ENCODE measurements around the gene C14orf39.

C14orf39 gene, protein sequence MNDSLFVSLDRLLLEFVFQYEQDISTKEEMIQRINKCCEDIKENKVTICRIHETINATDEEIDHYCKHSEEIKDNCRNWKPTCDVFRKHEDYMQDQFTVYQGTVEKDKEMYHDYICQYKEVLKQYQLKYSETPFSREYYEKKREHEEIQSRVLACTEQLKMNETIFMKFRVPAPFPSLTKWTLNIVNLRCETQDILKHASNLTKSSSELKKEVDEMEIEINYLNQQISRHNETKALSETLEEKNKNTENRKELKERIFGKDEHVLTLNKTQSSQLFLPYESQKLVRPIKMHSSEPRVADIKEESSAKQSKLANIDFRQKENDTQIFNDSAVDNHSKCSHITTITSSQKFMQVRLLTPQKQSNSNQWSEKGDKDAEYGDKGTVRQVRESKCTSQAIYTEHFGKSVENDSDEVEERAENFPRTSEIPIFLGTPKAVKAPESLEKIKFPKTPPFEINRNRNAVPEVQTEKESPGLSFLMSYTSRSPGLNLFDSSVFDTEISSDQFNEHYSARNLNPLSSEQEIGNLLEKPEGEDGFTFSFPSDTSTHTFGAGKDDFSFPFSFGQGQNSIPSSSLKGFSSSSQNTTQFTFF

DNA sequence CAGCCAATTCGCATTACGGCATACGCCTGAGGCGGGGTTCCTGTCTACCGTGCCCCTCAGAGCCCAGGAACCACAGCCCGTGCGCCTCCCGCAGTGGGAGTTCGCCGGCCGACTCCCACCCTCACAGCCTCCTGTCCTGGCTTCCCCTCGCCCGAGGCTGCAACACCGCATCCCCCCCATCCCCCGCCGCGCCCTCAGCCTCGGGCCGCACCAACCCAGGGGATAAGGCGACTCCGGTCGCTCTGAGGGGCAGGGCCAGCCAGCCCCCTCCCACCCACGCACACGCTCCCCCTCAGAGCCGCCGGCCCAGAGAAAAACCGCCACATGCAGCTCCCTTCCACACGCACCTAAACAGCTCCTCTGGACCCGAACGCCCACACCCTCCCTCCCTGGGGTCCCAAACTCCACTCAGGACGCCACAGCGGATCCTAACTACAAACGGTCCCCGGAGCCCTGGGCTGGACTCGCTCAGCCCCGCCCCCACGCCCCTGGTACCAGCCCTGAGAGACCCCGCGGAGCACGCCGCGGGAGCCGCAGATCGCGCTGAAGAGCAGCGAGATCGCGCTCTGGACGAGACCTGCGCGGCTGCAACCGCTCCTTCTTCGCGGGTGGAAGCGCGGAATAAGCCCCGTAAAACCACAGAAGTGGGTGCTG, at the start of gene C14orf39:
C14orf39 (minus strand) TSS at position 466 of the 654 bp plus-strand sequence. CDS start 985 bp downstream, outside the sequence.
- DNase-seq = no peak

DNA sequence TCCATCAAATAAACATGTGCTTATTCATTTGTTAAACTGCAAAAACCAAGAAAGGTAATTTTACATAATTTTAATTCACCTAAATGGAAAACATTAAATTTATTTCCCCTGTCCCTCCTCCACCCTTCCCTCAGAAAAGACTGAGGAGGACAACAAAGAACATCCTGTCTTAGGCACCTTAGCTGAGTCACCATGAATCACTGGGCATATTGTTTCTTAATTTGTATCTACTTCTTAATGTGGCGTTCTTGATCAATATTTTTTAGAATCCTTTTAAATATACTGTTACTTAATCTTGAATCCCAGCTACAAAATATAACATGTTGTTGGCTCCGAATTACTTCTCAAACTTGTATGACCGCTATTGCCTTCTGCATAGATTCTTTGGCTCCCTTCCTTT, 46.6 kb upstream of the C14orf39 start:
- DNase-seq = no peak

DNA sequence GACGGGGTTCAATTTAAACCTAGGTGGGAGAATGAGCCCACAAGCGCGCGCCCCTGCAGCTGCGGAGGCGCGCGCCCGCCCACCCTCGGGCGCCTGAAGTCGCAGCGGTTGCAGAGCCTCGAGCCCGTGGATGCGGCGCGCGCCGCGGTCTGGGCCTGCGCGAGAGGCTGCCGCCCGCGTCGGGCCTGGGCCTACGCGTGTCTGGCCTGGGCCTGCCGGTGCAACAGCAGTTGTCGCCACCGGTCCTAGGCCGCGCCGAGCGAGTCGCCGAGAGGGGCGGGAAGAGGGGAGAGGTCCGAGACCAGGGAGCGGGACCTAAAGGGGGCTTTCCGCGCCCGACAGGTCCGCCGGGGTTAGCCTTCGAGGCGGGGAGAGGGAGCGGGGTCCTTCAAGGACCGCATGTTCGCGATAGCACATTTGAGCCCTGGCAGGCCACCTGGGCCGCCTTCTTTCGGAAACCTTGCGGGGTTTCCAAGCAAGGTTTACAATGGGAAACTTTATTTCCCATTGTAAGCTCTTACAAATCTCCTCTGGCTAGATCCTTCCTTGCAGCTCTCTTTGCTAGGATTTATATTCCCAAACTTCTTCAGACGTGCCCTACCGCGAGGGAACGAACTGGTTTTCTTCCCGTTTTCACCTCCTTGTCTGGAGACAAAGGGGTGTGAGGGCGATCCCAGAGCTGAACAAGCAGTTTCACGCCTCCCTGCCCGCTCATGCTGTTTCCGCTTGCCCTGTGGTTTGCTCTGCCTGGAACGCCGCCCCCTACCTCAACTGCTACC, 29.8 kb upstream of the C14orf39 start:
- no peak for DNase-seq

DNA sequence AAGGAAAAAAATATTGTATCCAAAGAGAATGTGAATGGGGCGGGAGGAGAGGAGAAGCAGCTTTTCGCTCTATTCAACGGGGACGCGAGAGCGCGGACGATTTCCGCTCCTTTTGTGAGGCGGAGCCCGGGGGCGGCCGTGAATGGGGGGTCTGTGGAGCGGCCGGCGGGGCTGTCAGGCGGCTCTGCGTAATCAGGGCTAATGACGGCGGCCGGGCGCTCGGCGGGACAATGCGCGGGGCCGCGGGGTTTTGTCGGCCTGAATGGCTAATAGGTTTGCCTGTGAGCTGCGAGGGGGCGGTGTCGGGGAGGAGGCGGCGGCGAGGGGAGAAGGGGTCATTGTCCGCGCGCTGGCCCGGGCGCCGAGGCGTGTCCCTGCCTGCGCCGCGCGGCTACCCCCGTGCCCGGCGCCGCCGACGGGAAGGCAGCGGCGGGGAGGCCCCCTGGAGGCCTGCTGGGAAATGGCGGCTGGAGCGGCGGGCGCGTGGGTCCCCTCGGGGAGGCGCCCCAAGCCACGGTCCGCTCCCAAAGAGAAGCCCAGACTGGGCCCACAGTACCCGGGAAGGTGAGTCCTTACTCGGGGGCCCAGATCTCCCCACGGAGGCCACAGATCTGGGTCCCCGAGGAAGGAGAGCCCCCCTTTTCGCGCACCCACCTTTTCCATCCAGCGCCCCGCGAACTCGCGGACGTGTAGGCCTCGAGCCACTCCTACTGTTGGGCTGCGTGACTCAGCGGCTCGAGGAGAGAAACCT, 29.1 kb upstream of the C14orf39 start:
- no peak for DNase-seq

DNA sequence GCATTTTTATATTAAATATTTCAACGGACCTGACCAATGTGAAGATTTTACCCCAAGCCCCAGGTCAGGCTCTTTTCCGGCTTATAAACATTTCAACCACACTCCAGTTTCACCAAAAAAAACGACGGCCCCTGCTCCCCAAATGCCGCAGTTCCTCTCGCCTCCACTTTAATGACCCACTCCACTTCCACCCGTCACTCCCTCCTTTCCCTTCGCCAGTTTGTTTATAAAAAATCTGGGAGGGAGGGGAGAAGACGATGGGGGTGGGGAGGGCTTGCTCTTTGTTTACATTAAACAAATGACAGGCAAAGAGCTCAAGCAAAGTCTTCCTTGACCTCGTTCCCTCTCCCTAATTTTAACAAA, 28.5 kb upstream of the C14orf39 start:
- no peak for DNase-seq

DNA sequence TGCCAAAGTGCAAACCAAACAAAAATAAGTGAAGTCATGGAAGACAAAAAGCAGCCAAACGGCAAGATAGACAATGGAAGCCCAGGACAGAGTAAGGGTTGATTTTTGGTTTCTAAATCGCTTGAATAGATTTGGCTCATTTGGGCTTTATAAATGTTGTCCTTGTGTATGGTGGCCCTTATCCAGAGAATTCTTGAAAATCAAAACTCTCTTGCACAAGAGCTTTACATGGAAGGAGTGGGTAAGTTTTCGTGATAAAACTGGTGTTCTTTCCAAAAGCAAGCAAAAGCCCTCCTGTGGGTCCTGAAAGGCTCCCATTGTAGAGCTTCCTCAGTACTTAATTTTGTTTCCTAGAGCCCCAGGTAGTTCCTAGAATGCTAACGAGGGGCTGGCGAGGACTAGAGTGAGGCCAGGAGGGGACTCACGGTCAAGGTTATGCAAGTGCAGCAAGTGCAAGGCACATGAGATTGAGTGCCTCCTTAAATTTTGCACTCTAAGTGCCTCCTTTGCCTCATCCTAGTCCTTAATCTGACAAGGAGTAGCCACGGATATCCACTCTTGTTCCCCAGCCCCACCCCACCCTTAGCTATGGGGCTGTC, 27.2 kb upstream of the C14orf39 start:
- no peak for DNase-seq

DNA sequence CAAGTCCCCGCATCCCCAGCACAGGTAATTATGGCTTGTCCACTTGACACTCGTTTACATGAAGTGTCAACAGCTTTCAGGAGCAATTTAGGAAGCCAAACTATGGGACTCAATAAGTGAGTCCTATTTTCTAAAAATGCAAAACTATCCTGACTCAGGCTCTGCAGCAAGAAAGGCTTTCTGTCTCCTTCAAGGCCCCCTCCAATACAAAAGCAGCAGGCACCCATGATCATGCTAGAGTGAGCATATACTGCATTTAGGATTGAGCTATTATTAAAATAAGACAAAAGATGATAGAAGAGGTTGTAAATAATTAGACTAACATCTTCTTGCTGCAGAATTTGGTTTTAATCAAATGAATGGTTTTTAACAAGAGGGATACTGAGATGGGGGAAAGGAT, 26.3 kb upstream of the C14orf39 start:
- no peak for DNase-seq

DNA sequence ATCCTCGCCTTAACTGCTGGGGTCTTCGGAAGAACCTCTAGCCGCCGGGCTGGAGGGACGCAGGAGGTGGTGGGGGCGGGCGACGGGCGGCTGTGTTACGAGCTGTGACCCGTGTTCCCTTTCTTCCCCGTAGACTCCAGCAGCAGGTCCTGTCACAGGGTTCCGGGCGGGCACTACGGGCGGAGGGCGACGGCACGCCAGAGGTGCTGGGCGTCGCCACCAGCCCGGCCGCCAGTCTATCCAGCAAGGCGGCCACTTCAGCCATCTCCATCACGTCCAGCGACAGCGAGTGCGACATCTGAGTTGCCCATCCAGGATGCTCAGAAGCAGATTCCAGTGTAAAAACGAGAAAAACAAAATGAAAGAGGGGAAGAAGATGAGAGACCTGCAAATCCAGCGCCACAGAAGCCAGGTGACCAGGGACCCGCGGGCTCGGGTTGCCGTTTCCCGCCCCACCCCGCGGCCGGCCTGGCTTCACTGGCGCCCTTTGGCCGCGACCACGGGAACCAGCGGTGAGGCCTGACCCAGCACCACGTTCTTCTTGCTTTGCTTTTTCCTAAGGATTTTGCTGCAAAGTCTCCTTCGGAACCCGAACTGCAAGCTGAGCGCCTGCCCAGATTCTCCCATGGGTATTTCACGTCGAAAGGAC, 25.2 kb upstream of the C14orf39 start:
- DNase-seq = no peak

DNA sequence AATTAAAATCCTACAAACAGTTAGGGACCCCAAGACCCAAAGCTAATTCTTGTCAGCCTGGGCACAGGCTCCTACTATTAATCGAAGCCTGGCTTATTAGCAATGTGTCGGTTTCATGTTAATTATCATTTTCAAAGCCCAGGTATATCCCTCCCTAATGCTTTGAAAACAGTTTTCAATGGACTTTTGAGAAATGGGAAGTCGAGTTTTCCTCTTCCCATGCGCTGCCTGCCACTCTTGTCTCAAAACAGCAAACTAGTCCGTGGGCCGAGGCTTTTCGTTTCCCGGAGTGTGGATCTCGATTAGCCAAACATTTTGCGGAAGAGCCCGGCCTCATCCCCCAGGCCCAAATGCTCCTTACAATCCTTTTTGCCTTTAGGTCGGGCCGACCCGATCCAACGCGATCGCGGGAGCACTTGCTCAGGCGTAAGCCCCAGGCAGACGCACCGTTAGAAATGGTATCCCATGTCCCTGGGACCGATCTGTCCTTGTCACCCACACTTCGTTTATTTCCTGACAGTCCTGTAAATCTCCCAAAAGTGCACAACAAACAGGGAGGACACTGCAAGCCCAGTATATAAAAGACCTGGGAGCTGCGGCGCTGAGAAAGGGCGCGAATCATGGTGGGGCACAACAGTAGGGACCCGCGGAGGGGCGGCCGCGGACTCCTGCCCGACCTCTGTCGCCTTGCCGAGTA, 24.5 kb upstream of the C14orf39 start:
- DNase-seq = no peak

DNA sequence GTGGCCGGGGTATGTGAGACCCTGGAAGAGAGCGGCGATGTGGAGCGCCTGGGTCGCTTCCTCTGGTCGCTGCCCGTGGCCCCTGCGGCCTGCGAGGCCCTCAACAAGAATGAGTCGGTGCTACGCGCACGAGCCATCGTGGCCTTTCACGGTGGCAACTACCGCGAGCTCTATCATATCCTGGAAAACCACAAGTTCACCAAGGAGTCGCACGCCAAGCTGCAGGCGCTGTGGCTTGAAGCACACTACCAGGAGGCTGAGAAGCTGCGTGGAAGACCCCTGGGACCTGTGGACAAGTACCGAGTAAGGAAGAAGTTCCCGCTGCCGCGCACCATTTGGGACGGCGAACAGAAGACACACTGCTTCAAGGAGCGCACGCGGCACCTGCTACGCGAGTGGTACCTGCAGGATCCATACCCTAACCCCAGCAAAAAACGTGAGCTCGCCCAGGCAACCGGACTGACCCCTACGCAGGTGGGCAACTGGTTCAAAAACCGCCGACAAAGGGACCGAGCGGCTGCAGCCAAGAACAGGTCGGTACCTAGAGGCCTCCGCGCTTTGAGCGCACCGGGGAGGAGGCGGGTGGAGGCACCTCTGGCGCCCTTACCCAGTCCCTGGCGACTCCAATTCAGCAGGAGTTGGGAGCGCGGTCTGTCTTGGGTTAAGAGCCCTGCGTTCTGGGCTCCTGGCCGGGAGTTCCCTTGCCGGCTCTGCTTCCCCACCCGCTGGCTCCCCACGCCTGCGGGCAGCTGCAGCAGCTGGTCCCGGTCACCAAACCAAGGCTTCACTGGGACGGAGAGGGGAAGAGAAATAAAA, 23.8 kb upstream of the C14orf39 start:
- no peak for DNase-seq

DNA sequence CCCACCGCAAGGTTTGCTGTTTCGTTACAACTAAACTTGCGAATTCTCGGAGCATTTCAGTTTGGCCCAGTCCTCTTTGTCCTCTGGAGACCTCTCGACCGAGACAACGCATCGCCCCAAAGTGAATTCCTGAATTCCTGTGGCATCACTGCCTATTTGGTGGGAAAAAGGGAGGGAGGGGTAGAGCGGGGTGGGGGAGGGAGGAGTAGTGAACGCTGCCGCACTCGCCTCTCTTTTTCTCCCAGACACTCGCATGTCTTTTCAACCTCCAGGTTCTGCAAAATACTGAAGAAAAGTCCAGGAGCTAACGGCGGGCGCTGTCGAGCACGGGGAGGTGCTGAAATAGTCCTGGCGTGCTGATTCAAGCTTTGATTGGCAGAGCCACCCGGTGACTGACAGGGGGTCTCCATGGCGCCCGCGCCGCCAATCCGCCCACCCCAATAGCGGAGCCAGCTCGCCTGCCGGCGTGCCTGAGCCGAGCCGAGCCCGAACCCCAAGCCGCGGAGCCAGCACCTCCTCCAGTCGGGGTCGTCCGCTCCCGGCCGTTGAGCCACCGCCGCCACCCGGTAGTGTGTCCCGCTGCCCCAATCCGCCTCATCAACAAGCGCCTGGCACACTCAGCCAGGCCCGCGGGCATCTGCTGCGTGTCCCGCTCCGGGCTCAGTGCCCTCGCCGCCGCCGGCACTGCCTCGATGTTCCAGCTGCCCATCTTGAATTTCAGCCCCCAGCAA, 23.0 kb upstream of the C14orf39 start, which contains the start of gene SIX6:
SIX6 (plus strand) TSS at position 440 of the 731 bp plus-strand sequence; CDS start at position 693, 253 bp downstream.
- no peak for DNase-seq

DNA sequence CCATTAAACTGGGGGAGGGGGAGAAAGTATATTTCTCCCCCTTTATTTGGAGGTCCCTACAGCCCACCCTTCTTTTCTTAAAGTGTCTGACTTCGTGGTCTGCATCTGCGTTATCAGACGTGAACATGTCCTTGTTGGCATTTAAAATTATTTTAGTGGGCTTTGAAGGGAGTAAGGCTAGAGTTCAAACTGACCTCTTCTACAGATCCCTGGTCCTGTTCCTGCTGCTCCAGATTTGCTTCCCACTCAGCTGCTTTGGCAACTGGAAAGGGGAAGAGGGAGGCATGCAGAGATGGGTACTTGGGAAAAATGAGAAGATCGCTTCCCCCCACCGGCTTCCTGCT, 22.5 kb upstream of the C14orf39 start:
- DNase-seq = no peak

DNA sequence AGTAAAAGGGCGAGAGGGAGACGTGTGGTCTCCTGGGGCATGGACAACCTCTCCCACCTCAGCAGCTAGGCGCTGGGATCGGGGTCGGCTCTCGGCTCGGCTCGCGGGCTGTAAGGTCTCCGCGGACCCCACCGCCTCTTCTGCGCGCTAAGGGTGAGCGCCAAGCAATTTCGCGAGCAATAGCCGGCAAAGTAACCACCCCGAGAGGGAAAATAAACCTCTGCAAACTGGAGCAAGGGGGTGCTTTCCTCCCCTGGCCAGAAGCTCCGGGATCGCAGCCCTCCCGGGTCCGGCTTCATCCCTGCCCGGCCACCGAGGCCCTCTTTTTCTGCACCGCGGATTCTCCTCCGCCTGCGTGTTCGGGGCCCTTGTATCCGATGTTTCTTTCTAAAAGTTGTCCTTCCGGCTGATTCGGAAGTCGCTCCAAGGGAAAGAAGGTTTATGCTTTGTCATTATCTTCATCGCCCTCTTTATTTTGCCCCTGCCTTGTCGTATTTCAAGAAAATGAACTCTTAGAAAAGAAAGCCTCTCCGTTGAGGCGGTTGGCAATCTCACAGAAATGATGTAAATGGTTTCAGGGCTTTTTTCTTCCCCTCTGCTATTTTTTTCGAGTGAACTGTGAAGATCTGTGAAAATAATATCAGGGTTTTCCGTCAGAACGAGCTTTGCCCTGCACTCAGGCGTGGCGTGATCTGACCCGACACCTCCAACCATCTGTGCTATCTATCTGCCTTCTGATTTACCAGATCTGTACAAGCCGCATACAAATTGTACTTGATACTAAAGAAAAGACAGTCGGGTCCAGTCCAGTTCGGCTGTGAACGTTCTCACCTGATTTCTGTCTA, 21.3 kb upstream of the C14orf39 start:
- no peak for DNase-seq

DNA sequence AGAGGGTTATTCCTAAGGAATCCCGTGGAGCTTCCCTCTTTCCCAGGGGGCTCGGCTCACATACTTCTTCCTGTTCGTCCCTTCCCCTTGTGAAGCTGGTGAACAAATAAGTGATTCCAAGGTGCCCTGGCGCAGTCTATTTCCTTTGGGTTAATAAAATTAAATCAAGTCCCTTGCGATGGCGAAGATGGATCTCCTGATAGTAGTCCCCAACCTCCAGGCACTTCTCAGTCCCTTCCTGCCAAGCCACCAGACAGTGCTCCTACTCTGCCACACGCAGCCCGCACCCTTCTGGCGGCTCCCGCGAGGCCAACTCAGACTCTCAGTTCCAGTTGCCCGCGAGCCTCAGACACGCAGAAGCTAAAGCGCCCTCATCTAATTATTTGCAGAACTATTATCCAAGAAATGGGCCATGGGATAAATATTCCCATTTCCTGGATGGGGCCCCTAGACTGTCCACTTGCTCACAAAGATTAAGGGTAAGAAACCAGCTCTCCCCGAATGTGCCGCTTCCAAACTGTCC, 20.7 kb upstream of the C14orf39 start:
- no peak for DNase-seq

DNA sequence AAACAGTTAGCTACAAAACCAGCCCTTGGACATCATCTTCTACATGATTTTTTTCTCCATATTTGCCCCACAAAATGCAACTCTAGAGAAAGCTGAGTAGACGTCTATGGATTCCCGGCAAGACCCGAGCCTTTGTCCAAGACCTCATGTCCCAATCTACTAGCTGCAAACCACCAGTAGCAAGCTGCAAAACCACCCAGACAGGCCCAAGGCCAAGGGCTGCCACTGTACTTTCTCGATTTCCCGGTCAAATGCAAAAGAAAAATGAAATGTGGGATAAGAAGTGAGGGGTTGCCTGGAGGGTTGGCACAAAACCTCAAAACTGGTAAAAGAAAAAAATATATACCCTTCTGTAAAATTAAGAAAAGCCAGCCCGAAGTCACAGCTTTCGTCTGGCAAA, 20.1 kb upstream of the C14orf39 start:
- DNase-seq = no peak

DNA sequence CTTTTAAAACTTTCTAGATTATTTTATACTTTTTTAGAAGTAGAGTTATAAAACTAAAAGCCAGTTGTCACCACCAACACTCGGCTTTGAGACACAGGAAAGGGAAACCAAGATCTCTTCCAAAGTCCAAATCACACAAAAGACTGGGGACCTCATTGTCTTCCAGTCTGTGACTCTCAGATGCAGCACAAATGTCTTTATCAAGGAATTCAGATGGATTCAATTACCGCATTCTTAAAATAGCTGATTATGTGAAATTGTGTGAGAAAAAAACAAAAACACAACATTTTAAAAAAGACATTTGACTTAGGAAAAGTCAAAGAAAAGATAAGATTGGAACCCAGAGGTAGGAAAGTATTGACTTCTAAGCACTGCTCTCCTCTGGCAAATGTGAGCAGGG, 19.6 kb upstream of the C14orf39 start:
- DNase-seq = no peak

DNA sequence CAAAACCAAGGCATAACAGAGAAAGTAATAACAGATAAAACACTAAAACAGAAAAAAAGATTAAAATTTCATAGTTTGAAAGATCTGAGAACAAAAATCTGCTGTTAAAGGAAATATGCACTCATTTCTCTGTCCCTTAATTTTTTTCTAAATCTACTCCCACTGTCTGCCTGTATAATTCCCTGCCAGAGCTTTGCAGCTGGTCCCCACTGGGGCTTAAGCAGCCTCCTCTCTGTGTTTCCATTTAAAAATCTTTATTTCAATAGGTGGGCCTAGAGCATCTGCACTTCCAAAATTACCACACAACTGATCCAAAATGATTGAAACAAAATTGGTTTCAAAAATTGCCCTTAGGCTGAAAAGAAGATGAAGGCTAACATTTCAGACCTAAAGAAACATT, 16.7 kb upstream of the C14orf39 start:
- no peak for DNase-seq

DNA sequence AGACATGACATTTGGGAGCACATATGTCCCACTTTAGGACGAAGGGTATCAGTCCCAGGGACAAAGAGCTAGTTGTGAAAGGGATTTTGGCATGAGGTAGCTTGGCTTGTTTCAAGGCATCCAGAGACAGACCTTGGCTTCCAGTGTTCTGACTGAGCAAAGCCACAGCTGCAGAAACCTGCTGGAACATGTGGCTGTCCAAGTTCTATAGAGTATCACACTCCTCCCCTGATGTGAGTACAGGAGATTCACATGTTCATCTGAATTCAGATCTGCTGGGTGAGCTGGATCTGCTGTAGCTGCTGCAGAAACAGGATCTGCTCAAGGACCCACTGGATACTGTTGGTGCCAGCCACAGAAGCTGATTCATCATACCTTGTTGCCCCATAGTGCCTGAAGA, 10.1 kb upstream of the C14orf39 start:
- no peak for DNase-seq
